D721Med (cell line): ENCODE measurements around the gene PCNX4.

ENCODE experiments used
- DNase-seq: peaks from one replicate; pipeline ENCODE4 v3.0.0; 2011; ENCODE audit warnings: low spot score; ENCODE audit not compliant: insufficient read length
- FAIRE-seq: peaks from 2 replicates; lab custom pipeline; 2011; peaks lifted over from hg19 to GRCh38; lab: Jason Lieb, UNC
- CTCF ChIP-seq: IDR thresholded peaks from 2 replicates; pipeline ENCODE4 v1.5.1; 2012; ENCODE audit warnings: mild to moderate bottlenecking, control low read depth; ENCODE audit not compliant: insufficient read depth; ENCODE audit errors: missing control alignments

Gene PCNX4

GRCh38 chr14:60188696-60189095, 97.0 kb downstream of the PCNX4 start:
- TF ChIP-seq CTCF = no peak
- no peak for FAIRE-seq
- DNase-seq = no peak

DNA sequence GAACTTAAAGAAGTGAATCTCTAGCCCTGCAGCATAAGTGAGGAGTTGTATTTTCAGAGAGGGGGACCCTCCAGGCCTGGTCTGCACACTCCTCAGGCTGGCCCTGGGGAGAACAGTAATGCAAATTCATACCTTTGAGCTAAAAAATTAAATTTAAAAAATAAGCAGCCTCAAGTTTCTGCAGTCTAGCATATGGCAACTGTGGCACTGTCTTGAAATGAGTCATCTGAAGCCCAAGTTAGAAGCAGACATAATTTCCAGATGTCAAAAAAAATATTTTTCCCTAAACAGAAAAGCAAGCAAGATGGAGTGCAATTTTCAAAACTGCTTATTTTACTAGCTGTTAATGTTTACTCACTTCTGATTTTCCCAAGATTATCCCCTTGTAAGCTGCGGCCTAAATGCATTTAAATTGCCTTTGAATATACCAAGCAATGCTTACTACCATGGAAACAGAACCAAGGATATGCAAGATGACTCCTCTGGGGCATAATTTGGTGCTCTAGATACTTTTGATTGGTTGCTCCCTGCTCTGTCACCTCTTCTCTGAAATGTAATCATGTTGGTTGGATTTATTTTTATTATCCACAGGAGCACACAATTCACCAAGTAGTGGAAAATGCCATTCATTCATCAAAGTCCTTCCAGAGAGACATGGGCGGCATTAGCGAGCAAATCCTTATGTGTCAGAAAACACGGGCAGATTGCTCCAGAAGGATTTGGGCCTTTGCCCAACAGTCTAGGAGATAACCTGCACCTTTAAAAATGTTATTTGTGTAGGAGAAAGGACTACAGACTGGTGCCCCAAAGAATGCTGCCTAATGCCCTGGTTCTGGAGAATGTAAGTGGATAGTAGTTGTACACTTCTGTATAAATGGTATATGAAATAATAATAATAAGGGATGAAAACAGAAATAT, 98.5 kb downstream of the PCNX4 start:
- DNase-seq (no peak), FAIRE-seq (peak; percentile 64)
- TF ChIP-seq CTCF = no peak

DNA sequence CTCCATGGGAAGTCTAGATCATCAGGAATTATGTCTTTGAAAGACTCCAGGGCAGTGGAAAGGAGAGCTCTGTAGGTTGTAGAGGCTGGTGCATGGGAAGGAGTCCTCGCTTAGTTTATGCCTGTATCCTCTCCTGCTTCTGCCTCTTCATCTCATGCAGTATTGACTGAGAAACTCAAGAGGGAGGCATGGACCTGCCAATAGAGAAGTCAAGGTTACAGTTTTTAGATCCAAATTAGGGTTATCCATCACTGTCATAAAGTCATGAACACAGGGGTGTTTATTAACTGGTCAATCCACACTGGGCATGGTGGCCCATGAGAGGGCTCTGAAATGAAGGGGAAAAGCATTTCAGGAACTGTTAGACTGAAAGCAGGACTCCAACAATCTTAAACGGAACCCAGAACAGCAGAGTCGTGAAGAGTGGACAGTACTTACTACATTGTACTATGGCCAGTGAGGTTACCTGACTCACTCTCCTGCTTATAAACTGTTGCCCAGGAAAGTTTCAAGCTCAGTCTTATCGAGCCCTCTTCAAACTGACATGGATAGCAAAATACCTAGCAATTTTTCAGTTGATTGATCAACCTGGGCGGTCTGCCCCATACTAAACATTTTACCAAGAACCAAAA, 103.6 kb downstream of the PCNX4 start:
- DNase-seq (no peak), FAIRE-seq (no peak)

GRCh38 chr14:60196291-60196690, 104.6 kb downstream of the PCNX4 start:
- FAIRE-seq (peak; percentile 48), DNase-seq (no peak)
- TF ChIP-seq CTCF = no peak

More for the DNA sequence above, 103.6 kb downstream of the PCNX4 start:
- TF ChIP-seq CTCF = peak; percentile 23

DNA sequence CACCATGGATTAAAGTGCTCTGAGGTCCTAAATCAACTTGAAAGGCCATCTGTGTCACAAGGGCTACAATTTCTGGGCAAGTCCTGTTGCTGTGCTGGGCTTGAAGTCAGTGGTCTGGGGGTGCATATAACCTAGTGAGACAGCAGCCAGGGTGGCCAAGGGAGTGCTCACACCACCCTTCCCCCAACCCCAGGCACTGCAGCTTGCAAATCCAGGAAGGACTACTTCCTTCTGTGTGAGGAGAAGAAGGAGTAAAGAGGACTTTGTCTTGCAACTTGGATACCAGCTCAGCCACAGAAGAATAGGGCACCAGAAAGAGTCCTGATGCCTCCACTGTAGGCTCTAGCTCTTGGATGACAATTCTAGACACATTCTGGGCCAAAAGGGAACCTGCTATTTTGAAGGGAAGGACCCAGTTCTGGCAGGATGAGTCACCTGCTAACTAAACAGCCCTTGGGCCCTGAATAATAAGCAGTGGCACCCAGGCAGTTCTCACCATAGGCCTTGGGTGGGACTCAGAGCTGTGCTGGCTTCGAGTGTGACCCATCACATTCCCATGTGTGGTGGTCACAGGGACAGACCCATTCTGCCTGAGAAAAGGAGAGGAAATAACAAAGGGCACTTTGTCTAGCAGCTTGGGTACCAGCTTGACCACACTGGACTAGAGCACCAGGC, 106.0 kb downstream of the PCNX4 start:
- FAIRE-seq (no peak), DNase-seq (no peak)
- no peak for TF ChIP-seq CTCF

- DNase-seq (no peak), FAIRE-seq (no peak)
- TF ChIP-seq CTCF = no peak
Observed at GRCh38 chr14:60199321-60199720, 107.6 kb downstream of the PCNX4 start.
